GM18519 (cell line): Measurements from ENCODE around the gene FARP1.

Experiments
- ATAC-seq: cut with Tn5 transposase; IDR thresholded peaks from one replicate; pipeline ENCODE4 v1.9.1; 2021; ENCODE audit warnings: mild to moderate bottlenecking, moderate library complexity; ENCODE audit not compliant: unreplicated experiment, low FRiP score

FARP1 gene

DNA sequence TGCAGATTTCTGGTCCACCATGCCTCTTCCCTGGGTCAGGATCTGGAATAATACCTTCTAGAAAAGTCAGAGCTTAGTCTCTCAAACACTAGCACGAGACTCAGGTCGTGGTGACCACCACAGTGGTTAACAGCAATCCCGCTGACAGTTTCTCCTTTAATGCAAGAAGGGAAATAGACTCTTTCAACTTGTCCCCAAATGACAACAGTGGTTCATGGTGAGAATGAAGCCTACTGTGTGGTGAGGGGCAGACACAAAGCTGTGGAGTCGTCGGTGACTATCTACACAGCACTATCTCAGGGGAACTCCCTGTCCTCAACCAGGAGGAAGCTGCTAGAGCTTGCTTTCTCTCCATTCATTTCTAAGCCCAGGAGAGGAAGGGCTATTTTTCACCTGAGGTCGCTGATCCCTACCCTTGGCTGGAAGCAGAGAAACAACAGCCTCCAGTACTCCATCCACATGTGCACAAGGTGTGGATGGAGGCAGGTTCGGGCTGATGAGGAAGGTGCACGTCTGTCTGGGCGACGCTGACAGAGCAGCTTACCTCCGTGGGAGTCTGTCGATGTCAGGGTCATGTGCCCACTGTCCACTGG, 361.6 kb downstream of the FARP1 start:
- peak; percentile 30 for ATAC-seq
